AG09319 (cell line): Measurements from ENCODE around the gene ACTR3C.

Experiments
- DNase-seq: peaks from one replicate; pipeline ENCODE4 v3.0.0-alpha.2; 2010; ENCODE audit warnings: low read depth; ENCODE audit errors: extremely low read depth
- CTCF ChIP-seq: IDR thresholded peaks from 2 replicates; pipeline ENCODE4 v1.5.1; 2011; ENCODE audit warnings: low read depth, mild to moderate bottlenecking, inconsistent platforms, low read length, moderate library complexity

ACTR3C gene

GRCh38 chr7:150344299-150344698 lies 21.0 kb upstream of the ACTR3C start:
- TF ChIP-seq CTCF, result no peak
- no peak for DNase-seq

- no peak for DNase-seq
- TF ChIP-seq CTCF, result no peak
Observed at GRCh38 chr7:150343225-150343624, 19.9 kb upstream of the ACTR3C start.

GRCh38 chr7:150342121-150342408 lies 18.7 kb upstream of the ACTR3C start:
- TF ChIP-seq CTCF, result no peak
- no peak for DNase-seq

- no peak for DNase-seq
Observed at GRCh38 chr7:150341263-150342120, 18.1 kb upstream of the ACTR3C start, which contains the start of gene RARRES2. RARRES2 (minus strand) TSS chr7:150341629; CDS start chr7:150340609, 1,020 bp downstream.

GRCh38 chr7:150340875-150341262 lies 17.5 kb upstream of the ACTR3C start:
- no peak for TF ChIP-seq CTCF
- DNase-seq, result no peak

More at GRCh38 chr7:150341263-150342120, 18.1 kb upstream of the ACTR3C start, which contains the start of gene RARRES2:
- no peak for TF ChIP-seq CTCF

- peak; percentile 32 for DNase-seq
- TF ChIP-seq CTCF, result no peak
Observed at GRCh38 chr7:150340024-150340749, 16.8 kb upstream of the ACTR3C start.

GRCh38 chr7:150339409-150339809 lies 16.1 kb upstream of the ACTR3C start:
- no peak for DNase-seq
- no peak for TF ChIP-seq CTCF
